GM10248 (cell line): Measurements from ENCODE around the gene GLIS1.

Source experiments
- CTCF ChIA-PET: fragments of 300-600 bp; sonication (Branson Sonifier 250); formaldehyde crosslinking; extraction: SDS; loops from one replicate; lab custom pipeline; 2021; ENCODE audit warnings: antibody characterized with exemption; lab: Yijun Ruan, JAX
- POLR2A ChIA-PET: fragments of 350-650 bp; sonication (Branson Sonifier 250); formaldehyde crosslinking; extraction: SDS; loops from one replicate; lab custom pipeline; 2020; ENCODE audit warnings: antibody characterized with exemption; lab: Yijun Ruan, JAX
- DNase-seq: peaks from one replicate; pipeline ENCODE4 v3.0.0; 2012; ENCODE audit errors: extremely low spot score
- CTCF ChIP-seq: IDR thresholded peaks from 2 replicates; pipeline ENCODE4 v1.5.1; 2012; ENCODE audit warnings: mild to moderate bottlenecking, low read depth; ENCODE audit errors: extremely low read depth, missing control alignments, control extremely low read depth

Gene GLIS1

GRCh38 chr1:53618500-53619366 lies 120.2 kb downstream of the GLIS1 start:
- ChIA-PET CTCF (no interaction called here), POLR2A (no interaction called here)
- no peak for TF ChIP-seq CTCF
- no peak for DNase-seq

GRCh38 chr1:53617851-53618499 lies 121.0 kb downstream of the GLIS1 start:
- ChIA-PET POLR2A (no interaction called here), CTCF (no interaction called here)
- no peak for DNase-seq
- no peak for TF ChIP-seq CTCF

- ChIA-PET POLR2A (no interaction called here), CTCF (no interaction called here)
- no peak for TF ChIP-seq CTCF
- no peak for DNase-seq
These were observed 121.6 kb downstream of the GLIS1 start for GRCh38 chr1:53617382-53617781.

GRCh38 chr1:53616927-53617326 lies 122.0 kb downstream of the GLIS1 start:
- POLR2A ChIA-PET = no interaction called here
- TF ChIP-seq CTCF = no peak
- CTCF ChIA-PET = no interaction called here
- no peak for DNase-seq

GRCh38 chr1:53616511-53616910 lies 122.5 kb downstream of the GLIS1 start:
- ChIA-PET POLR2A (no interaction called here), CTCF (interaction anchor here (1.0 kb wide), 1 partner anchor 24 kb away, joined by 4 read pairs; no protein-coding TSS in a partner anchor)
- TF ChIP-seq CTCF = no peak
- no peak for DNase-seq

- TF ChIP-seq CTCF = no peak
- POLR2A ChIA-PET = no interaction called here
- CTCF ChIA-PET = no interaction called here
These were observed 123.9 kb downstream of the GLIS1 start for GRCh38 chr1:53615101-53615500.

More at GRCh38 chr1:53615101-53615500, 123.9 kb downstream of the GLIS1 start:
- no peak for DNase-seq
